Ectodermal cell (in vitro differentiated cells): ENCODE measurements around the gene MAP4K5. TPM values are rescaled to one million over a fixed set of nuclear protein-coding genes. Genes with fewer than 3 reads are reported as not detected.
"Not testable (repeated sequence)": the region's sequence is repeated elsewhere in the genome, so short reads cannot be mapped to it uniquely, and the experiment has no call there.

ENCODE experiments used
- H3K27ac ChIP-seq: 2 replicates; pipeline ENCODE4 v1.7.0; 2013; ENCODE audit warnings: mild to moderate bottlenecking, low read depth, low read length; ENCODE audit not compliant: insufficient read depth, poor library complexity, severe bottlenecking
- H3K27me3 ChIP-seq: 2 replicates; pipeline ENCODE4 v1.7.0; 2013; ENCODE audit warnings: mild to moderate bottlenecking, low read length; ENCODE audit not compliant: insufficient read depth, control insufficient read depth, poor library complexity, severe bottlenecking
- H3K36me3 ChIP-seq: one replicate; pipeline ENCODE4 v1.7.0; 2013; ENCODE audit warnings: low read length; ENCODE audit not compliant: control insufficient read depth, insufficient read depth
- H3K4me1 ChIP-seq: one replicate; pipeline ENCODE4 v1.7.0; 2013; ENCODE audit warnings: low read length; ENCODE audit not compliant: control insufficient read depth, insufficient read depth
- H3K4me3 ChIP-seq: 2 replicates; pipeline ENCODE4 v1.7.0; 2013; ENCODE audit warnings: low read depth, low read length, control low read depth; ENCODE audit not compliant: insufficient read depth
- H3K9me3 ChIP-seq: 2 replicates; pipeline ENCODE4 v1.7.0; 2013; ENCODE audit warnings: mild to moderate bottlenecking, low read length, moderate library complexity; ENCODE audit not compliant: control insufficient read depth
- WGBS, 2 experiments: methylation state at CpG; one replicate each; pipeline ENCODE4 v1.1.7; 2013; ENCODE audit warnings: missing lambda C conversion rate in 2 of 2; 5-methylcytosine and 5-hydroxymethylcytosine counted together
- polyA plus RNA-seq, 4 experiments: library from polyadenylated mRNA; stranded (reverse); fragments of 50-300 nt; gene quantifications; one replicate each; pipeline ENCODE4 v1.2.3, GENCODE V29; 2013

The MAP4K5 gene
- 42.9 TPM for polyA plus RNA-seq (2013, experiment 1 of 4)
- 45.2 TPM for polyA plus RNA-seq (2013, experiment 2 of 4)
- 41.7 TPM for polyA plus RNA-seq (2013, experiment 3 of 4)
- polyA plus RNA-seq (2013, experiment 4 of 4): 48.1 TPM

GRCh38 chr14:50532502-50533240 is at the start of gene MAP4K5:
Gene MAP4K5 (minus strand): TSS chr14:50532569. CDS start chr14:50532049, 520 bp downstream.
- no peaks in the 10 kb centered on the region for H3K9me3 ChIP-seq
- H3K4me1 ChIP-seq: peaks cover 11% of the 10 kb centered on the region
- H3K27ac ChIP-seq: peak within 1 kb of the TSS; percentile 74
- 1% methylated on average over 60 of the region's 60 CpGs for WGBS, 2 experiments
- H3K4me3 ChIP-seq: peak within 1 kb of the TSS; percentile 60
- no peaks in the 10 kb centered on the region for H3K36me3 ChIP-seq
- peaks cover 16% of the 10 kb centered on the region for H3K27me3 ChIP-seq

- Histone ChIP-seq H3K27me3 (no peaks in the 10 kb centered on the region), H3K4me3 (no peak overlapping the region), H3K4me1 (no peaks in the 10 kb centered on the region), H3K36me3 (no peaks in the 10 kb centered on the region), H3K9me3 (no peaks in the 10 kb centered on the region), H3K27ac (no peak overlapping the region)
Measured at GRCh38 chr14:50578433-50578832, 46.1 kb upstream of the MAP4K5 start.

GRCh38 chr14:50577982-50578381 is 45.6 kb upstream of the MAP4K5 start:
- Histone ChIP-seq H3K27me3 (no peaks in the 10 kb centered on the region), H3K4me1 (no peaks in the 10 kb centered on the region), H3K9me3 (no peaks in the 10 kb centered on the region), H3K4me3 (no peak overlapping the region), H3K27ac (no peak overlapping the region), H3K36me3 (no peaks in the 10 kb centered on the region)

GRCh38 chr14:50575769-50576168 is 43.4 kb upstream of the MAP4K5 start:
- no peaks in the 10 kb centered on the region for H3K27me3 ChIP-seq
- no peak overlapping the region for H3K4me3 ChIP-seq
- no peaks in the 10 kb centered on the region for H3K36me3 ChIP-seq
- no peaks in the 10 kb centered on the region for H3K4me1 ChIP-seq
- H3K27ac ChIP-seq: no peak overlapping the region
- H3K9me3 ChIP-seq: no peaks in the 10 kb centered on the region

GRCh38 chr14:50573862-50574261 is 41.5 kb upstream of the MAP4K5 start:
- Histone ChIP-seq H3K36me3 (no peaks in the 10 kb centered on the region), H3K27ac (no peak overlapping the region), H3K4me3 (no peak overlapping the region), H3K4me1 (no peaks in the 10 kb centered on the region), H3K27me3 (no peaks in the 10 kb centered on the region), H3K9me3 (no peaks in the 10 kb centered on the region)
- WGBS, 2 experiments: 87 to 93% methylated on average over 2 of the region's 2 CpGs

- Histone ChIP-seq H3K27ac (no peak overlapping the region), H3K4me3 (no peak overlapping the region)
Measured at GRCh38 chr14:50569714-50570274, 37.4 kb upstream of the MAP4K5 start.

GRCh38 chr14:50562841-50563240 is 30.5 kb upstream of the MAP4K5 start:
- Histone ChIP-seq H3K9me3 (no peaks in the 10 kb centered on the region), H3K4me1 (no peaks in the 10 kb centered on the region), H3K36me3 (no peaks in the 10 kb centered on the region), H3K27ac (no peak overlapping the region), H3K27me3 (peaks cover 49% of the 10 kb centered on the region), H3K4me3 (no peak overlapping the region)
- WGBS, 2 experiments: no CpG with 5 or more reads among the region's 1 CpG

More at GRCh38 chr14:50569714-50570274, 37.4 kb upstream of the MAP4K5 start:
- Histone ChIP-seq H3K27me3 (no peaks in the 10 kb centered on the region), H3K36me3 (no peaks in the 10 kb centered on the region), H3K9me3 (no peaks in the 10 kb centered on the region), H3K4me1 (no peaks in the 10 kb centered on the region)

- peaks cover 58% of the 10 kb centered on the region for H3K27me3 ChIP-seq
- peak overlapping the region; percentile 52 for H3K27ac ChIP-seq
- WGBS, 2 experiments: 2 to 3% methylated on average over 21 of the region's 21 CpGs
- H3K36me3 ChIP-seq: no peaks in the 10 kb centered on the region
- H3K4me3 ChIP-seq: peak overlapping the region; percentile 74
- no peaks in the 10 kb centered on the region for H3K9me3 ChIP-seq
- H3K4me1 ChIP-seq: no peaks in the 10 kb centered on the region
Measured at GRCh38 chr14:50560931-50561285, 28.5 kb upstream of the MAP4K5 start.

- 0% methylated on average over 63 to 66 of the region's 66 CpGs for WGBS, 2 experiments
- Histone ChIP-seq H3K27ac (peak within 1 kb of the TSS; percentile 52), H3K9me3 (no peaks in the 10 kb centered on the region), H3K4me3 (peak within 1 kb of the TSS; percentile 74), H3K4me1 (no peaks in the 10 kb centered on the region), H3K36me3 (no peaks in the 10 kb centered on the region), H3K27me3 (peaks cover 58% of the 10 kb centered on the region)
Measured at GRCh38 chr14:50559990-50560930, 27.9 kb upstream of the MAP4K5 start, which contains the start of gene ATL1. Gene ATL1 (plus strand): TSS chr14:50560145. CDS start chr14:50560266, 121 bp downstream.

GRCh38 chr14:50552796-50553195 is 20.4 kb upstream of the MAP4K5 start:
- not testable (repeated sequence) for H3K4me3 ChIP-seq, H3K4me1 ChIP-seq, H3K9me3 ChIP-seq, H3K27ac ChIP-seq, H3K36me3 ChIP-seq, H3K27me3 ChIP-seq
- WGBS, 2 experiments: 91% methylated on average over 3 of the region's 3 CpGs
